KG1 (cell line): Measurements from ENCODE around the gene TRMT10B.

ENCODE experiments used
- DNase-seq: peaks from one replicate; lab custom pipeline; 2025; lab: John Stamatoyannopoulos, UW

Gene TRMT10B, protein sequence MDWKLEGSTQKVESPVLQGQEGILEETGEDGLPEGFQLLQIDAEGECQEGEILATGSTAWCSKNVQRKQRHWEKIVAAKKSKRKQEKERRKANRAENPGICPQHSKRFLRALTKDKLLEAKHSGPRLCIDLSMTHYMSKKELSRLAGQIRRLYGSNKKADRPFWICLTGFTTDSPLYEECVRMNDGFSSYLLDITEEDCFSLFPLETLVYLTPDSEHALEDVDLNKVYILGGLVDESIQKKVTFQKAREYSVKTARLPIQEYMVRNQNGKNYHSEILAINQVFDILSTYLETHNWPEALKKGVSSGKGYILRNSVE

DNA sequence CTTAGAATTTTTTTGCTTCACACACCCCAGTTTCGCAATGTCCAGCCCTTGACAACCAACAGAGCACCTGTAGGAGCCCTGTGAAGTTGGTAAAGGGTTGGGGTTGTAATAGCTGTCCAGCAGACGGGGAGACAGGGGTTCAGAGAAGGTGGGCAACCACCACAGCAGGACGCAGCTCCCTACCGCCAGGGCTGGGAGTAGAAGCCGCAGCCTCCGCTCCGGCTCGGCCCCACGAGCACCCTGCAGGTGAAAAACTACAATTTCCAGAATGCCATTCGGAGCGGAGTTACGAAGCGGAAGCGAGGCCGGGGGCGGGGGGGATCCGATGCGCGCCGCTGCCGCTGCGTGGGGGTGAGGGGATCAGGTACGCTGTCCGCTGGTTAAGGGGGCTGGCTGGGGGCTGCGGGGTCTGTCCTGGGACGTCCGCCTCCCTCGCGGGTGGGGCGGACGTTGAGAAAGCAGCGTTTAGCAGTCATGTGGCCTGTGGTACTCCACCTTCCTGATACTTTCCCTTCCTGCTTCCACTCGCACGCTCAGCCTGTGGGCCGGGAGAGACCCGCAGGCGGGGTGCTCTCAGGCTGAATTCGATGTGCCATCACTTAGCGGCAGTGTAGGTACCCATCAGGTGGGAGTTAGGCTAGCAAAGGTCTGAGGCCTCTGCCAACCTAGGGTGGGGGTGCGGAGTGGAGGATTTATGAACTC lies at the start of gene TRMT10B:
TSS of gene TRMT10B (plus strand) at position 317 of the 702 bp plus-strand sequence. CDS start 8,127 bp downstream, outside the sequence.
- DNase-seq: peak; percentile 43

DNA sequence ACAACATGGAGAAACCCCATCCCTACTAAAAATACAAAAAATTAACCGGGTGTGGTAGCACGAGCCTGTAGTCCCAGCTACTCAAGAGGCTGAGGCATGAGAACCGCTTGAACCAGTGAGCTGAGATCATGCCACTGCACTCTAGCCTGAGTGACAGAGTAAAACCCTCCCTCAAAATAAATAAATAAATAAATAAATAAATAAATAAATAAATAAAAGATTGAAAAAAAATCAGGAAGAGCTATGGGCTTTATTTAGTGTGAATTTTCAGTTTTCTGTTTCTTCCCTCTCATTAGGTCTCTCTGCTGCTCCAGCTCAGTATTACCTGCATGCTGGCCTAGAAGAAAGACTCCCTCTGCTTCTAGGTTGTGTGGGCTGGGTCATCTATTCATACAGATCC lies 47.8 kb upstream of the TRMT10B start:
- no peak for DNase-seq

DNA sequence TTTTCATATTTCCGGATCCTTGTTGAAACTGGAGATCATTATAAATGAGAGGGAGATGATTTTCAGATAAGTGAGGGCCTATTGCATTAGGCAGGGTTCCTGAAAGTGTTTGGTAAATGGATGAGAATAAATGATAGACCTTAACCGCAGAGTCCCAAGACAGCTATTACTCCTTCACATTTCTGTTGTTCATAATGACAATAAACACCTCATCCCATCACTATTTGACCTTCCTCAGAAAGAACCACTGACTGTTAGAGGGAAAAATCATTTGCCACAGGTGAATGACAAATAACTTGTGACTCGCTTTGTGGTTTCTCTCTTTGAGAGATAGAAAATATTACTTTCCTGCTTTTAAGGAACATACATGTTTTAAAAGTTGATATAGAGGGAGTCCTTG lies 47.3 kb upstream of the TRMT10B start:
- DNase-seq: no peak

DNA sequence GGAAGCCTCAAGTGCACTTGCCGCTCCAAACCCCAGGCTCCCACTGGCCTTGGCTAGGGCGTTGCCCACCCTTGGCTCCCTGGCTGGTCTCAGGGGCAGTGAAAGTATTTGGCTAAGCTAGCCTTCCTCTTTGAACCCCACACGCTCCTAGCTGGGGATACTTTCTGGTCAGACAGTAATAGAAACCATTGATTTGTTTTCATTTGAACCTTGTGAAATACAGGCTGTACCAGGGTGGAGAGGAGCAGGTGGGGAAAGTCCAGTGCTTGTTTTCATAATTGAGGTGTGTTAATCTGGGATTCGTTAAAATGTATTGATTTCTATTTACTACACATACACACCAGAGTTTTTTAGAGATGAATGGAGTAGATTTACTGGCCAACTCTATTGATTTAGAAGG lies 45.9 kb upstream of the TRMT10B start:
- DNase-seq: no peak

DNA sequence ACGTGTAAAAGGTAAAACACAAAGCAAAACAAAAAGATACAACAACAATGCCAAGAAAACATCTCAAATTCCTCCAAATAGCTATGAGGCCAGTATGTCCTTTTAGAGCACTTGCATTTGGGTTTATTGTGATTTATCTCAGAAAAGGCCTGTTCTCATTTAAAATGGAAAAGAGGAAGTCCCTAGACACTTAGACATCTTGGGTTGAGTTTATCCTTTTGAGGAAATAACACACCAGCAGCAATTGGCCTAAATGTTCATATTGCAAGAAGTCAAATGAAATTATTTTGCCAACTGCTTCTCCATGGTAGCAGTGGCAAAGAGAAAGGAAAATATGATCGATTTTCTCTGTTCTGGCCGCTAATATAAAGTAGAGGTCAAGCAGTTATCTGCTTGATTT lies 43.6 kb upstream of the TRMT10B start:
- DNase-seq: peak; percentile 6

DNA sequence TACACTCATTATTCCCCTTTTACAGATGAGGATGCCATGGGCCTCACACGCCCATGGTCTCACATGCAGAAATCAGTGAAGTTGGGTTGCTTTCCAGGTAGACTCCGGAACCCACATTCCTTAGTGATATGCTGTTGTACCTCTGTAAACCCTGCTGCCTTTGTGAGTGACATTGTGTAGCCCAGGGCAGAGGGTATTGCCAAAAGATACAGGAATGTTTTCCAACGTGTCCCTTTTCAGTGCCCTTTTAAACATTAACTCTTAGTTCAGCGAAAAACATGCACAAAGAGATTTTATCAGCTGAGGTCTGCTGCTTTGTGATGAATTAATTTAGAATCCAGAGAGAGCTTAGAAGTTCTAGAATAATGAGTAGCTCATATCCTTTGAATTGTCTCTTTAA lies 38.3 kb upstream of the TRMT10B start:
- DNase-seq: no peak

DNA sequence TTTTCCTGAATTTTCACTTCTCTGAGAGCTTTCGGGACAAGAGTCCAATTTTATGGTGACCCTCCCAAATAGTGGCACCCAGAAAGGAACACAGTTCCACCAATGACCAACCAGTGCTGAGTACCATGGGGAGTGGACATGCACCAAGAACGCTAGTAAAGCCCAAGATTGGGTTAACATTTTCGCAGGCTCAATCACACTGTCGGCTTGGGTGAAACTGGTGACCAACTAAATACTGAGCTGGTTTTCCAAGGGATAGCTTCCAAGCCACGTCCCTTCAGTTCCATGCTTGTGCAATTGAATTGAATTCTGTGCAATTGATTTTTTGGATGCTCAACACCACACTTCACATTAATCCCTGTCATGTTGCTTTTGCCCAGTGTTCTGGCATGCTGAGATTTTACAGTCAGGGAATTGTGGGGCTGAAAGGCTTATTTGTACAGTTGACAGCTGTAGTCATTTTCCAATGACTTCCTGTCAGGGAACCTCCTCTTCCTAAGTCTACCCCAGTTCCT lies 37.6 kb upstream of the TRMT10B start:
- DNase-seq: no peak

DNA sequence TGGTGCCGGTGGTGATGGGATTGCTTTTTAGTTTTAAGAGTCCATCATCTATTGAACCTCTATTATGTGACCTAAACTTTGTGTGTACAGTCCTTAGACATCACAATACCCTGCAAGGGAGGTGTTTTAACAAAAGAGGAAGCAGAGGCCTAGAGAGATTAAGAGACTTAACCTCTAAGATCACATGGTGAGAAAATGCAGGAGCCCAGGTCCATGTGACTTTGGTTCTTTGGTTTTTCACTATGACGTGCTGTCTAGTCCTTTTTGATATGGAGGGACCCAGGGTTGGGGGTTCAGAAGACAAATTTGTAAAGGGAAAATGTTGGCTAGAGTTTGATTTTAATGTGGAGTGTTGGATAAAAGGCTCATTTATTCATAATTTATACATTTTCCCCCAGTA lies 34.1 kb upstream of the TRMT10B start:
- peak; percentile 13 for DNase-seq

DNA sequence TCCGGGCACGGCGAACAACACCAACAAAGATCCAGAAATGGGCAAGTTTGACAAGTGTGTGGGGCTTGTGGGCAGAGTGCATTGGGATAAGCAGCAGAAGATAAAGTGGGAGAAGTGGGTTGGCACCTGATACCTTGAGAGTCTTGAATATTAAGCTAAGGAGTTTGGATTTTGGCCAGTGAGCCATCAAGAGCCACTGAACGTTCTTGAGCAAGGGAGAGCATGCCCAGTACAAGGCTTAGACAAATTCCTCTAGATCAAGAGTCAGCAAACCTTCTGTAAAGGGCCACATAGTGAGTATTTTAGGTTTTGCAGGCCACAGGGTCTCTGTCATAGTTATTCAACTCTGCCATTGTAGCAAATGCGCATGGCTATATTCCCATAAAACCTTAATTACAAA lies 26.6 kb upstream of the TRMT10B start:
- no peak for DNase-seq

DNA sequence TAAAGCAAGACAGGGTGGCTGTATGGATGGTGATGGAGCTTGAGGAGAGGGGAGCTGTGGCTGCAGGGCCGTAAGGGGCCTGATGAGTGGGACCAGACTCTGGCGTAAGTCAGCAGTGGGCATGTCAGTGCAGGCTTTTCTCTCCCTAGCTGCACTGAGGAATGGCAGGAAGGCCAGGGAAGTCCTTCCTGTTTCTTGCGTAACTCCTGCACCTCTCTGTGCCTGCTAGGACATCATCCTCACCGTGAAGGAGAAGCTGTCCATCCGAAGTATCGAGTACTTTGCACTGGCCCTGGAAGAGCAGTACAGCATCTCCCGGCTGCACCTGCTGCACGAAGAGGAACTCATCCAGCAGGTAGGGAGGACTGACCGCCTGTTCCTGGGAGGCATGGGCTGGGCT lies 24.1 kb upstream of the TRMT10B start:
- DNase-seq: no peak

DNA sequence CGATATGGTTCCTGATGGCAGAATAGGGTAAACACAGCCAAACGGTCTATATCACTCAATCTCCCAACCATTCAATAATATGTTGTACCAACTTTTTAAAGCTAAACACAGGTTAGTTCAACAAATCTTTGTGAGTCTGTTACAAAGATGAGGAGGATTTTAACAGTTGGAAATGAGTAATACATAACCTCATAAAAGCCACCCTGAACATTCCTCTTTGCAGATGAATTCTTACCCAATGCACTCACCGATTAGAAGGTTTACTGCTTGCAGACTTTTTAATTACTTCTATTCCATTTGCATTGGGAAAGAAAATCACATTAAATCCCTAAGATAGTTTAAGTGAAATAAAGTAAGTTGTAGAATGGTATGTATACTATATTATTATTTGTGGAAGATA lies 23.3 kb upstream of the TRMT10B start:
- DNase-seq: no peak

DNA sequence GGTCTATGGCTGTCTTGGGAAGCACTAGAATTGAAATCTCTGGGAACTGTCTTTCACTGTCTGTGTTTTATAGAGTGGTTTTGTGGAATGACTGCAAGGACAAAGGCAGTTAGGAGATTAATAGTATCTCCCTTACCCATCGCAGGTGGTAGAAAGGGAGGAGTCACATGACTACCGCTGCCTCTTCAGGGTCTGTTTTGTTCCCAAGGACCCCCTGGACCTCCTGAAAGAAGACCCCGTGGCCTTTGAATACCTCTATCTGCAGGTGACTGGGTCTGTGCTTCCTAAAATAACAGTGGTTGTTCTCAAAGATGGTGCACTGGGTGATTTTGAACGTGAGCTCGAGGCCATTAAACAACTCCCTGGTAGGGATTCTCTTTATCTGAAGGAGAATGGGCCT lies 22.8 kb upstream of the TRMT10B start:
- DNase-seq: no peak

DNA sequence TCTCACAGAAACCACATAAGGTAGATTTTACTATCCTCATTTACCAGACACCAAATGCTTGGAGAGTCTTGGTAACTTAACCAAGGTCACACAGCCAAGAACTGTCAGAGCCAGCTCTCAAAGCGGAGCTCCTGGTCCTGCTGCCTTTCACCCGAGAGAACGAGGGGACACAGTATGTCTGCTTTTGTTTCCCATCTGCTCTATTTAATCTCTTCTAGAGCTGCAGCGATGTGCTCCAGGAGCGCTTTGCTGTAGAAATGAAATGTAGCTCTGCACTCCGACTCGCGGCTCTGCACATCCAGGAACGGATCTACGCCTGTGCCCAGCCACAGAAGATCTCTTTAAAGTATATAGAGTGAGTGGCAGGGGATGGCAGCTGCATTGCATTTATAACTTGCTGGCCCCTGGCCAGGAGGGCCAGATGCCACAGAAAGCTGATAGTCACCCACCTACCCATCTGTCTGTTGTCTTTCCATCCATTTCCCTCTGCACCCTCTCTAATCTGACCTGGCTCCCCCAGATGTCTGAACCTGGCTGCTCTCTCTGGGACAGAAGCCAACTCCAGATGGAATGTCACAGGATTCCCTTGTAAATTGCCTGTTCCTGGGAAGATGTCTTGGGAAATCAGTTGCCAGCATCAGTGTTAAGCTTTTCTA lies 21.4 kb upstream of the TRMT10B start:
- DNase-seq: no peak

DNA sequence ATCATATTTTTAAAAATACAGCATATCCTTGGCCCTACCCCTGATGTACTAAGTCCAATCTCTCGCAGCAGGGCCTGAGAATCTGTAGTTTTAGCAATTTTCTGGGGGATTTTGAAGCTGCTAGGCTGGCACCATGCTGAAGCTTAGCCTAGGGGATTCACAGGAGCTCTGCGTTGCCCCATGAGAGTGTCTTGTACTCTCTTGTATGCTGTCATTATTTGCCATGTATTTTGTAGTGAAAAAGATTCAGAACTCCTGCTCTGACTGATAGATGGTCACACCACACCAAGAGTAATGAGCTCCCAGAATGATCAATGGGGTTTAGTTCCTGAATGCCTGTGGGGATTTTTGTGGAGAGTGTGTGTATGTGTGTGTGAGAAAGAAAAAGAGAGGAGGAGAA lies 20.7 kb upstream of the TRMT10B start:
- no peak for DNase-seq

DNA sequence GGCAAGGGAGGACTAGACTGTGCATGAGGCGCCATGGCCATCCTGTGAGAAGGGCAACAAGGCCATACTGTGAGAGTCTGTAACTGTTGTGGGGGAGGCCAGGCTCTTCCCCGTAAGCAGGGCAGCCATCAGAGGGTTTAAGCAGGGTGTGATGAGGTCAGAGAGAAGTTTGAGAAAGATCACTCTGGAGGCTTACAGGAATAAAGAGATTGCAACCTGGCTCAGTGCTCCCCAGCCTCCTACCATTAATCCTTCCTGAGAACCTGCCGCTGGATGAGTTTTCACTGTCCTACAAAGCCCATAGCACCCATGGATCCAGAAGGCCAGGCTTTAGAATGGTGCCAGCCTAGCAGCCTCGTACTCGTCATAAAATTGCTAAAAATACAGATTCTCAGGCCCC lies 14.4 kb upstream of the TRMT10B start:
- no peak for DNase-seq

DNA sequence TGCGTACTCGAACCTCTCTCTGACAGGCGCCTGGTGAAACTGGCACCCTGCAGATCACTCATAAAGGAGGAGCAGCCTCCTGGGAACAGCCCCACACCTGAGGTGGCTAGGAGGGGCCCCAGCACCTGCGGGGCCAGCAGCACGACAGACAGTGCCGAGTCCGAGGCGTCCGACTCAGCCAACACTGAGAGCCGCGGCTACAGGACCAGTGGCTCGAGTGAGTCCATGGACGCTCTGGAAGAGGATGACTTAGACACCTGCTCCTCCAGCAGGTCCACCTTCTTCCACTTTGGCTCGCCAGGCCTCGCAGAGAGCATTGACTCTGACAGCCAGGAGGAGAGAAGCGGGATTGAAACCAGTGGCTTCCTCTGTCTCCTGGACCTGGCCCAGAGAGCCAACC lies 13.5 kb upstream of the TRMT10B start:
- no peak for DNase-seq

DNA sequence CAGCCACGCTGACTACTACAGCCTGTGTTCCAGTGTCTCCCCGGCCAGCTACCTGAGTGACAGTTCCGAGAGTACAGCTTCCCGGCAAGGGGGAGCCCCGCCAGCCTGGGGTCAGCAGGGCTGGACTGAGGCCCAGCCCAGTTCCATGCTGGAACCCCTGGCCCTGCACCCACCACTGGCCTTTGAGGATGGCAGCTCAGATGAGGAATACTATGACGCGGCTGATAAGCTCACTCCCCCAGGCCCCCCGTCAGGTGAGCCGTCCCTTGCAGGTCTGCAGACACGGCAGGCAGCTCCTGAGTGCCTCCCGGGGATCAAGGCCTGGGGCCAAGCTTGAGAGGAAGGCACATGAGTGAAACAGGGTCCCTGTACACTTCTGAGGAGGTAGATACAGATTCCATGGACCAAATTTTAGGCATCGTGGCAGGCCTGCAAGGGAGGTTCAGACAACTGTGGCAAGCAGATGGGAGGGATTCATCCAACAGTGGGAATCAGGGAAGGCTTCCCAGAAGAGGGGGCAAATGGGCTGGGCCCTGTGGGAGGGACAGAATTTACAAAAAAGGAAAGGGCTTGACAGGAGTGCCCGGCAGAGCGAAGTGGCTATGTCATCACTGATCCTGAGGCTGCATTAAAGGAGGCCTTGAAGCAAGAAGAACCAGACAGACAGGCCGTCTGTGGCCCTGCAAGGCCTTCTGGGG lies 12.8 kb upstream of the TRMT10B start:
- DNase-seq: no peak

DNA sequence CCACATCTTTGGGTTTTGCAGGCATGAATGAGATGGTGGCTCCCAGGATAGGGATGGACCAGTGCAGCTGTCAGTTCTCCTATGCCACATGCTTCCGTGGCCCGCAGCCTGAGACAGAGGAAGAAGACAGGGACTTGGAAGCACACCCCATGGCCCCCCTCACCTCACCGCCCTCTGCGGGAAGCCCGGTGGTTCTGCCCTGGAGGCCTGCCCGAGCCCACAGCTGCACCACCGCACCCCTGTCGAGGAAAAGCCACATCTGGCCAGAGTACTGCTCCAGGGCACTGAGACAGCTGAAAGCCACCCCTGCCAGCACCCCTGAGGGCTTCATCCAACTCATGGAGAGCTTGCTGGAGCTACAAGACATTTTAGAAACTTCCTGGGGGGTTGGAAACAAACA lies 7.6 kb upstream of the TRMT10B start:
- DNase-seq: no peak

DNA sequence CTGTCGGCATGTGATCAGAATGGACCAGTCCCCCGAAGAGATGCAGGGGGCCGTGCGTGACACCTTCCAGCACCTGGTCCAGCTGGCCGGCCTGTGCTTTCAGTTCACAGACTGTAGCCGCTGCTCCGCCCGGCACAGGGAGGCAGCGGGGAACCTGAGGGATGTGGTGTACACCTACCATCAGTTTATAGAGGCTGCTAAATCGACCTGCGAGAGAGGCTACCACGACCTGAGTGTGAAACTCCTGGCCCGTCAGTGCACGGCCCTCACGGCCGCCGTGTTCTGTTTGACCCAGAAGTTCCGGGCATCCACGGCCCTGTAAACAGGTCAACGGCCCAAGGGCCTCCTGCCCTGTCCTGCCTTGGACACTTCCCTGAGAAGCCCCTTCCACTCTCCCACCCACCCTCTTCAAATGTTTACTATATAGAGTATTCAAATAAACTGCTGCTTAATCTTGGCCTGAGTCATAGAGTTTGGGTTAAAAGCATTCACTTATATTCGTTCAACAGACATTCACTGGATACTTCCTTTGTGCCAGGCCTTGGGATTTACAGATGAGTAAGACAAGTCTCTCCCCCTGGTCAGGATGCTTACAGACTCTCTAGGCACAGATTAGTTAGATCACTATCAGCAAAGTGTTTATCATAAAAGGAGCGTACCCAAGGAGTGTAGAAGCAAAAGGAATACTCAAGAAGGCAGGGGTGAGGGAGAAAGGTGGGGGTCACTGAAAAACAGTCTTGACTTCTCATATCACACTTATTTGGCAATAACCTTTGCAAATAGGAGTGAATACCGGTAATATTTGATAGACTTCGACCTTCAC lies 6.9 kb upstream of the TRMT10B start:
- no peak for DNase-seq

DNA sequence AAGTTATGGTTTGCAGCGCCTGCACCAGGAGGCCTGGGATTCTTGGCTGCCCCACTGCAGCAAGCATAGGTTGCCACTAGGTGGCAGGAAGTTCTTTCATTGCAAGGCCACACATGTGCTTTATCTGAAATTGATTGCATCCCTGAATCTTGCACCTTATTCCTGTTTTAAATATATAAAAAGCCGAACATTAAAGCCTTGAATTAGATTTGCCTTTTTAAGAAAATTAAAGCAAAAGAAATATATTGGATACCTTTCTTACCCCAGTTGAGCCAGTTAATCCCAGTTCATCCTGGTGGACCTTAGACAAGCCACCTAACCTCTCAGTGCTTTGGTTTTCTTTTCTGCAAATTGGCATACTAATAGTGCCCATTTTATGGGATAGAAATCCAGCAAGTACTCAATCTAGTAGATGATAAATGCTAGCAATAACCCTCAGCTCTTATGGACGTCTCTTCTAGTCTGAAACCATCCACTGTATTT lies 6.3 kb upstream of the TRMT10B start:
- DNase-seq: peak; percentile 33

DNA sequence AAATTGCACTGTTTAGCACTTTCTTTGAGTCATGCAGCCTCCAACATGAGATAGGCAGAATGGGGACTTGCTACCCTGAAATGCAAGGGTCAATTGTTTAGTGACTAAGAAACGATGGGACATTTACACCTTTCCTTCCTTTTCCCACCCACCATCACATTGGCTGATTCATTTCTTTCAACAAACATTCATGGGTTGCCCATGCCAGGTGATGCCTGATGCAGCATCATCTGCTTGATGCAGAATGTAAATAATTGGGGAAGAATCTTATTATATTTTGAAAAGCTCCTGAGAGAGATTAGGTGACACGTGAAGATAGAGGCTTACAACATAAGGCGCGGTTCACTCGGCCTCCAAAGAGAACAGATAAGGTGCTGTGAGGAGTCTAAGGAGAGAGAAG lies 4.5 kb upstream of the TRMT10B start:
- no peak for DNase-seq
